Hepatocyte (in vitro differentiated cells): ENCODE results near the gene TAF11L13.

Source experiments
- CTCF ChIP-seq: fragments of 200-600 bp; sonication (generic); IDR thresholded peaks from 2 replicates; pipeline ENCODE4 v1.5.1; 2016; ENCODE audit warnings: antibody characterized with exemption, mild to moderate bottlenecking; ENCODE audit not compliant: poor library complexity
- EZH2 ChIP-seq: fragments of 200-600 bp; sonication (generic); IDR thresholded peaks from 2 replicates; pipeline ENCODE4 v1.6.1; 2016; ENCODE audit warnings: antibody characterized with exemption, mild to moderate bottlenecking, borderline replicate concordance
- EZH2phosphoT487 ChIP-seq: fragments of 200-600 bp; sonication (generic); IDR thresholded peaks from one replicate; pipeline ENCODE4 v1.6.1; 2018; ENCODE audit warnings: antibody characterized with exemption, mild to moderate bottlenecking, low read depth, moderate library complexity; ENCODE audit not compliant: unreplicated experiment, severe bottlenecking

GRCh38 chr5:17678751-17679324 is 47.0 kb downstream of the TAF11L13 start:
- TF ChIP-seq CTCF (no peak), EZH2 (no peak), EZH2phosphoT487 (no peak)
